Measurements from ENCODE around the gene EGFL7.
"Not testable (repeated sequence)": the region's sequence is repeated elsewhere in the genome, so short reads cannot be mapped to it uniquely, and the experiment has no call there.

The EGFL7 gene

DNA sequence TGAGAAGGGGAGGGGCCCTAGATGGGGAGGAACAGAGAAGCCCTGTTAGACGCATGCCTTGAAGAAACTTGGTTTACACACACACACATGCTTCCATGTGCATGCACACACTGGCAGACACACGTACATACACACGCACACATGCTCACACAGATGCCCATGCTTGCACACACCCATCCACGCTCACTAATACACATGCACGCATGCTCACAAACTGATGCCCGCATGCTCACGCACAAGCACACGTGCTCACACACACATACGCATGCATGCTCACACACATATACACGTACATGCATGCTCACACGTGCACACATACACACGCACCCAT is 32.1 kb upstream of the EGFL7 start:
- H3K27ac ChIP-seq: no peak overlapping the region
- TF ChIP-seq, protein P1, sequence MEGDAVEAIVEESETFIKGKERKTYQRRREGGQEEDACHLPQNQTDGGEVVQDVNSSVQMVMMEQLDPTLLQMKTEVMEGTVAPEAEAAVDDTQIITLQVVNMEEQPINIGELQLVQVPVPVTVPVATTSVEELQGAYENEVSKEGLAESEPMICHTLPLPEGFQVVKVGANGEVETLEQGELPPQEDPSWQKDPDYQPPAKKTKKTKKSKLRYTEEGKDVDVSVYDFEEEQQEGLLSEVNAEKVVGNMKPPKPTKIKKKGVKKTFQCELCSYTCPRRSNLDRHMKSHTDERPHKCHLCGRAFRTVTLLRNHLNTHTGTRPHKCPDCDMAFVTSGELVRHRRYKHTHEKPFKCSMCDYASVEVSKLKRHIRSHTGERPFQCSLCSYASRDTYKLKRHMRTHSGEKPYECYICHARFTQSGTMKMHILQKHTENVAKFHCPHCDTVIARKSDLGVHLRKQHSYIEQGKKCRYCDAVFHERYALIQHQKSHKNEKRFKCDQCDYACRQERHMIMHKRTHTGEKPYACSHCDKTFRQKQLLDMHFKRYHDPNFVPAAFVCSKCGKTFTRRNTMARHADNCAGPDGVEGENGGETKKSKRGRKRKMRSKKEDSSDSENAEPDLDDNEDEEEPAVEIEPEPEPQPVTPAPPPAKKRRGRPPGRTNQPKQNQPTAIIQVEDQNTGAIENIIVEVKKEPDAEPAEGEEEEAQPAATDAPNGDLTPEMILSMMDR (conservative IDR thresholded peaks at IDR 0.05): no peak
- TF ChIP-seq ZFX (IDR thresholded peaks at IDR 0.05): no peak

DNA sequence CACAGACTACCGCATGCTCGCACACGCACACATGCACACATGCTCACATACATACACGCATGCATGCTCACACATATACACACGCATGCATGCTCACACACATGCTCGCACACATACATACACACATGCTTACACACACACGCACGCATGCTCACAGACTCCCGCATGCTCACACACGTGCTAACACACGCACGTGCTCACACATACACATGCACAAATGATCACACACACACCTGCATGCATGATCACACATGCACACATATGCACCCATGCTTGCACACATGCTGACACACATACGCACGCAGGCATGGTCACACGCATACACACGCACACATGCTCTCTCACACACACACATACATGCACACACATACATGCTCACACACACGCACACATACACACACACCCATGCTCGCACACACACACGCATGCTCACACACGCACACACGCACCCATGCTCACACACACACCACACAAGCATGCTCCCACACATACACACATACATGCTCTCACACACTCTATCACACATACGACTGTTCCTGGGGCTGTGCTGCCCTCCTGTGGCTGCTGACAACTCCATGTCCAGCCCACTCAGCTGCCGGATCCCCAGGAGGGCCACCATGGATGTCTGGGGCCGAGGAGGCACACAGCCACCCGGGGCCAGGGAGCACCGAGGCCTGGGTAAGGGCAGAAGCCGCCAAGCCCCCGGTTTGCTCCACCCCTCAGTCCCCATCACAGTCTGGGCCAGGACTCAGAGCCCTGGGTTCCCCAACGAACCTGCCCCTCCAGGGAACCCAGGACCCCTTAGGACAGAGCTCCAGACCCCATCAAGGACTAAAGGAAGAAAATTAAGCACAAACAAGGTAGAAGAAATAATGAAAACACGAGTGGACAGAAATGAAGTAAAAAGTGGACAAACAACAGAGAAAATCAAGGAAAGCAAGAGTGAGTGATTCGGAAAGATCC is 31.4 kb upstream of the EGFL7 start:
- no peak overlapping the region for H3K27ac ChIP-seq
- TF ChIP-seq, protein P1 (conservative IDR thresholded peaks at IDR 0.05): peak; percentile 93
- TF ChIP-seq ZFX (IDR thresholded peaks at IDR 0.05): no peak

DNA sequence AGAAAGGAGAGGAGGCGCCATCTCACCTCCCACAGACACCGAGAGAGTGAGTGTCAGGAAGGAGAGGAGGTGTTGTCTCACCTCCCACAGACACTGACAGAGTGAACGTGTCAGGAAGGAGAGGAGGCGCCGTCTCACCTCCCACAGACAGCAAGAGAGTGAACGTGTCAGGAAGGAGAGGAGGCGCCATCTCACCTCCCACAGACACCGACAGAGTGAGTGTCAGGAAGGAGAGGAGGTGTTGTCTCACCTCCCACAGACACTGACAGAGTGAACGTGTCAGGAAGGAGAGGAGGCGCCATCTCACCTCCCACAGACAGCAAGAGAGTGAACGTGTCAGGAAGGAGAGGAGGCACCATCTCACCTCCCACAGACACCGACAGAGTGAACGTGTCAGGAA is 30.6 kb upstream of the EGFL7 start:
- H3K27ac ChIP-seq: not testable (repeated sequence)

DNA sequence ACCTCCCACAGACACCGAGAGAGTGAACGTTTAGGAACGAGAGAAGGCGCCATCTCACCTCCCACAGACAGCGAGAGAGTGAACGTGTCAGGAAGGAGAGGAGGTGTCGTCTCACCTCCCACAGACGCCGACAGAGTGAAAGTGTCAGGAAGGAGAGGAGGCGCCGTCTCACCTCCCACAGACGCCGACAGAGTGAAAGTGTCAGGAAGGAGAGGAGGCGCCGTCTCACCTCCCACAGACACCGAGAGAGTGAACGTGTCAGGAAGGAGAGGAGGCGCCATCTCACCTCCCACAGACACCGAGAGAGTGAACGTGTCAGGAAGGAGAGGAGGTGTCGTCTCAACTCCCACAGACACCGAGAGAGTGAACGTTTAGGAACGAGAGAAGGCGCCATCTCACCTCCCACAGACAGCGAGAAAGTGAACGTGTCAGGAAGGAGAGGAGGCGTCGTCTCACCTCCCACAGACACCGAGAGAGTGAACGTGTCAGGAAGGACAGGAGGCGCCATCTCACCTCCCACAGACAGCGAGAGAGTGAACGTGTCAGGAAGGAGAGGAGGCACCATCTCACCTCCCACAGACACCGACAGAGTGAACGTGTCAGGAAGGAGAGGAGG is 30.1 kb upstream of the EGFL7 start:
- not testable (repeated sequence) for H3K27ac ChIP-seq

DNA sequence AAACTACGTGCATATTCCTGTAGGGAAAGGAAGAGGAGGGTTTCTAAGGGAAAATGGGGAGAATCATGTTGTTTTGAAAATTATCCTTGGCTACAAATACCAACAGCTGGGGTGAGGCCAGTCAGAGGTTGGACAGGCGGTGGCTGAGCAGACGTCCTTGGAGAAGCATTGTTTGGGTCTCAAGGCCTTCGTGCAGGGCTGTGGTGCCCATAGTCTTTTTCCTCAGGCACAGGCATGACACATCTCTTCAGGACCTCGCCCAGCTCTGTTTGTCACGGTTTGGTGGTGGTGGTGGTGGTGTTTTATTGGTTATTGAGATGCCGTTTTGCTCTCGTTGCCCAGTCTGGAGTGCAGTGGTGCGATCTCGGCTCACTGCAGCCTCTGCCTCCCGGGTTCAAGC is 27.8 kb upstream of the EGFL7 start:
- no peak overlapping the region for H3K27ac ChIP-seq
- TF ChIP-seq ZFX (IDR thresholded peaks at IDR 0.05): no peak
- TF ChIP-seq, protein P1 (conservative IDR thresholded peaks at IDR 0.05): no peak

DNA sequence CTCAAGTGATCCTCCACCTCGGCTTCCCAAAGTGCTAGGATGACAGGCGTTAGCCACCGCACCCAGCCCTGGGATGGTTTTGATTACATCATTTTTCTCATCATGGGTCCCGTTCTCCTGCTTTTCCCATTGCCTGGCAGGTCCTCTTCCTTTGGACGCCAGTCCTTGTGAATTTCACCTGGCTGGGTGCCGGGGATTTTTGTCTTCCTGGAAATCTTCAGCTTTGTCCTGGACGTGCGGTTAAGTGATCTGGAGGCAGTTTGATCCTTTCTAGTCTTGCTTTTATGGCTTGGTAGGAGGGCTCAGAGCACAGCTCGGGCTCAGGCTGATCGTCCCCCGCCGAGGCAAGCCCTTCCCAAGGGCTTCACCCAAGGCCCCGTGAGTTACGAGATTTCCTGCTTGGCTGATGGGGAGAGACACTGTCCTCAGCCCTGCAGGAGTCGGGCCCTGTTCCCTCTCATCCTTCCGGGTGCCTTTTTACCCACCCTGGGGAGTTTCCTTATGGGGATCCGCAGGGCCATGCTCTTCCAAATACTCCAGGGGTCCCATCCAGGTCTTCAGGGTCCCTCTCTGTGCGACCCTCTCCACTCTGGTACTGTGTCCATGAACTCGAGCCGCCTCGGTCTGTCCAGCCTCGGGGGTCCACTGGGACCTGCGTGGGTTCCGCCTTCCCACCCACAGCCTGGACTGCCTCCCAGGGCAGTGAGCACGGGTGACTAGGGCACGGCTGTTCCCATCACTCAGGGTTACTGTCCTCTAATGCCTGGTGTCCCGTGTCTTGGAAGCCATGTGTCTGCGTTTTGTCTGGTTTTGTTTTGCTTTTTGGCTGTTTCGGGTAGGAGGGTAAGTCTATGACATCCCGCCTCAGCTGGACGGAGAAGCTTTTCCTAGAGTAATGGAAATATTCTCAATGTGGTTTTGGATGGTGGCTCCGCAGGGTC is 22.3 kb upstream of the EGFL7 start:
- TF ChIP-seq ZFX (IDR thresholded peaks at IDR 0.05): no peak
- TF ChIP-seq, protein P1 (conservative IDR thresholded peaks at IDR 0.05): no peak
- H3K27ac ChIP-seq: peak overlapping the region; percentile 18

- TF ChIP-seq, protein P1 (conservative IDR thresholded peaks at IDR 0.05): no peak
- no peak for TF ChIP-seq ZFX (IDR thresholded peaks at IDR 0.05)
- H3K27ac ChIP-seq: no peak overlapping the region
These were observed 20.2 kb upstream of the EGFL7 start for GRCh38 chr9:136642439-136642921.
